Kidney tubule cell (primary cell): ENCODE data around the gene NMUR1.

Experiments
- DNase-seq: peaks from one replicate; pipeline ENCODE4 v3.0.0-alpha.2; 2018; ENCODE audit warnings: low spot score

NMUR1 gene

DNA sequence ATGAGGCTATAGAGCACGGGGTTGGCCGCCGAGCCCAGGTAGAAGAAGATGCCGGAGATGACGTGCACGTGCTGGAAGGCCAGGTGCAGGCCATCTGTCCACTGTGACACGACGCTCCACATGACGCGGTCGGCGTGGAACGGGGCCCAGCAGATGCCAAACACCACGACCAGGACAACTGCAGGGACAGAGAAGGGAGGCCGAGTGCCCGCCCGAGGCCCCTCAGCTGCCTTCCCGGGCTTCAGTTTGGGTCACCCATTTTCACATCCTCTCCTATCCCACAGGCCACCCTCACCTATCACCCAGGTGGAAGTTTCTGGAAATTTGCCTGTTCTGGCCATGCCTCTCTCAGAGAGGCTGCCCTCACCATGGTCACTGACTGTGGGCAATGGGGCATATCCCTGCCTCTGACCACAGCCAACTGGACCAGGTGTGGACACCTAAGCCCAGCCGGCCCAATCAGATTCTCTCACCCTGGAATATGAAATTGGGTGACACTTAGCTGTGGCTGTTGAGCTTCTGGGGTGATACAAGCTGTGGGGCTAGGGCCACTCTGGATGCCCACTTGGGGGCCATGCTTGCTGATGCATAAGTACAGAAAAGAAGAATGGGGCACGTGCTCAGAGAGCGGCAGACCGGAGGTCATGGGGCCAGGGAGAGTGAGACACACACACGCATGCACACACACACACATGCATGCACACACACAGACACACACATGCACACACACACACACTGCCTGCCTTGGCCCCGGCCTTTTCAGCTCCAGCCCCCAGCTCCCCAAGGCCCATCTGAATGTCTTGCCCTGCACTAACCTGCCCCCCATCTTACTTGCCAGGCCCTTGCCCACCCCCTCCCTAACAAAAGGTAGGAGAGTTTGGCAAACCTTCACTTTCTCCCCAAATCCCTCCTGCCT lies 4.7 kb downstream of the NMUR1 start:
- DNase-seq: no peak

DNA sequence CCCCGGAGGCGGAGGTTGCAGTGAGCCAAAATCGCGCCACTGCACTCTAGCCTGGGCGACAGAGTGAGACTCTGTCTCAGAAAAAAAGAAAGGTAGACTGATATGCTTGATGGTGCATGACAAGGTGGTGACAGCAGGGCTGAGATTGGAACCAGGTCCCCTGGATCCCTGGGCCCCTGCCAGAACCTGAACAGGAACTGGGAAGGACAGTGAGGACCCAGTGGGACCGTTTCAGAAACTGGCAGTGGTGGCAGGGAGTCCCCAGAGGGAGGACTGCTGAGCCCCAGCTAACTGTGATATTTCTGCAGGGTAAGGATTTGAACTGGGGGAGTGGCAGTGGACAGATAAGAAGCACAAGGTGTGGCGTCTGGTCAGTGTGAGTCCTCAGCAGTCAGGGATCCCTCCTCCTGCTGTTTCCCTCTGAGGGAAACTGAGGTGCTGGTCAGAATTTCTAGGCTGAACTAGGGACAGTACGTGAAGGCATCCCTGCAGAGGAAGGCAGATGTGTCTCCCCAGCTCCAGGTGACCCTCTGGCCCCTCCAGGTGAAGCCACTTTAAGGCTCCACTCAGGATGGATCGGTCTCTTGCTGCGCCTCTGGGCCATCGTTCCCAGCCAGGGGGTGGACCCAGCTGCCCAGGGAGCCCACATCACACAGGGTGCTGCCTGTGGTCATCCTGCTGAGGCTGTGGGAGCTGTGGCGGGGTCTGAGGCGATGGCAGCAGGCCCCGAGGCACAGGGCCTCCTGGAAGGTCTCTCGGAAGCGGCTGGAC lies 5.6 kb downstream of the NMUR1 start:
- no peak for DNase-seq

DNA sequence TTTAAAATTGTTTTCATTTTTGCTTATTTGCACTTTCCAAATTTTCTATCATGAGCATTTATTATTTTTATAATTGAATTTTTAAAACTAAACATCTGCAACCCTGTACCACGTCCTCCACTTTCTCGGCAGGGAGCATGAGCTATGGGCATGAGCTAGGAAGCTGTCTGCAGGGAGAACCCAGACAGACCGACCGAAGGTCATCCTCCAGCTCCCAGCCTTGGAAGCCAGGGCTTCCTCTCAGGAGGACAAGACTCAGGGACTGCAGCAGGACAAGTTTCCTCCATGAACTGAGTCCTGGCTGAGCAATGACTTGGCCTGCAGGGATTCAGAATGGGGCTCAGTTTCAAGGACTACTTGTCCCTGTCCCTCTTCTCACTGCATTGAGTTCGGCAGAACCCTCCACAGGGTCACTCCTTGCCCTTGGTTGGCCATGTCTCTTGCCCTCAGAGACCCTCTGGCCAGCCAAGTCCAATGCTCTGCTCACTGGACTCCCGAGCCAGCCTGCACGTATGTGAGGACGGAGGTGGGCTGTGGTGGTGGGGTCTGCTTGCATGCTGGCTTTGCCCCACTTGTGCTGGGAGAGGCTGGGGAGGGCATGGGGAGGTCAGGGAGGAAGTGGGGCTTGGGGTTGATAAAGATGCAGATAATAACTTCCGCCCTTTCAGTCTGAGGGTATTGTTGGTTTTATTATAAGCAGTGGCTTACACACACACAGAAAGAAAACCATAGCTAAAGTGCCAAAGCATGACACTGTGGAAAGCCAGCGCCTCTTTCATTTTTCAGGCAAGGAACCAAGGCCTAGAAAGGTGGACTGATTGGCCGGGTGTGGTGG lies 6.6 kb downstream of the NMUR1 start:
- DNase-seq: no peak

DNA sequence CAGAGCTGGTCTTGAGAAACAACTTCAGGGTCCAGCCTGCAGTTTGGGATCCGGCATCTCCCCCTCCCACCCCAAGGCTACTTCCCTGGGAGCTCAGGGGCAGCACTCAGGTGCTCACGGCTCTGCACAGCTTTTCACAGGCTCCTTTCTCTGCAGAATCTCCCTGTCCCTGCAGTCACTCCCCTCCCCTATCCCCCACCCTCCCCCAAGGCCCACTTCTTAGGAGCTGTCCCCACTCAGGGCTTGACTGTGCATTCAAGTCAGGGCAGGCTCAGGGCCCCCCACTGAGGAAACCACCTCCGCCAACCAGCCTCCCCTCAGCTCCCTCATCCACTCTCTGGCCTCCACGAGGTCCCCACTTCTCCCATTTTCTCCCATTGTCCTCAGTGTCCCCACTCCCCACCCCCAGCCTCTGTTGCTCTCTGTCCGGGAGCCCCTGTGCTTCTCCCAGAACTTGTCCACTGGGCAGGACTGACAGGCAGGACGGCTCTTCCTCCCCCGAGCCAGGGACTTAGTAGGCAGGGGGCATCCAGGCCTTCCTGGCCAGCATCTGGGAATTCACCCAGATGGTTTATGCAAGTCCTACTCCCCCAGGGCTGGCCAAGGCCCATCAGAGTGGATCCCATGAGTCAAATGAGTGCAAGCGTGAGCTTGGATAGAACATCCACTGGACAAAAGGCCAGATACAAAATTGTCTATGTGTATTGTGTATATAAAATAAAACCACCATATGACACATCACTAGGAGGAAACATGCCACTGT lies 7.6 kb downstream of the NMUR1 start:
- DNase-seq: no peak

DNA sequence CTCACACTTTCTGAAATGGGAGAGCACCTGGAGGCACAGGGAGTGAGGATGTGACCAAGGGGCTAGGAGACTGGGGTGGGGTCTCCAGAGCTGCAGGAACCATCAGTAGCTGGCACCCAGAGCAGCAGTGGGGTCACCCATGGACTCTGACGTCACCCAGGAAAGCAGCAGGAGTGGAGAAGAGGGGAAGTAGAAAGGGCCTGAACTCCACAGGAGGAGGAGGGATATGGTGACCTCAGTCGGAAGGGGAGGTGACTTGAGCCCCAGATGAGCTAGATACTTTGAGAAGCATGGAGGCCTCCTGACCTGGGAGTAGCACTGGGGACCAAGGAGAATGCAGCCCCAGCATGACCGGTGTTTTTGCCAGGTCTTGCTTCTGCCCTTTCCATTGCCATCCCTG lies 8.8 kb downstream of the NMUR1 start:
- DNase-seq: no peak

DNA sequence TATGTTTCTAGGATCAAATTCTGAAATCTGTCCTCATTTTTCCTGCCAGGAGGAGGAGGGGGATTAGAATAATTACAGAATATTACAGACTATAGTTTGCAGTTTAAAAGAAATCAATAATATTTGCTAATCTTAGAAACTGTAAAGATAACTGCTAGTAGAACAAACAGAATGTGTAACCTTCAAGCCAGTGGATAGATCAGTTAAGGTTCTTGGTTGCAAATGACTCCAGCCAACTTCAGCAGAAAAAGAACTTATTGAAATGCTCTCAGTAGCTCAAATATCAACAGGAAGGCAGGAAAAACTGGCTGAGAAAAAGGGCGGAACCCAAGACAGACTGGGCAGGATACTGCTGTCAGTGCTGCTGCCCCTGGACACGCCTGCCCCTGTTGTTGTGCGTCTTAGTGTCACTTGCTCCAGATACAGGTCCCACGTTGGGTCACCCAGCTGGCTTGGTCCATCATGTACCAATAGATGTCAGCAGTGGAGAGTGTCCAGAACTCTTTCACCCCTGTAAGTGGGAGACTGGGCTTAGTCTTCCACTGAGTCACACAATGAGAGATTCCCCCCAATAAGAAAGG lies 10.2 kb downstream of the NMUR1 start:
- DNase-seq: no peak

DNA sequence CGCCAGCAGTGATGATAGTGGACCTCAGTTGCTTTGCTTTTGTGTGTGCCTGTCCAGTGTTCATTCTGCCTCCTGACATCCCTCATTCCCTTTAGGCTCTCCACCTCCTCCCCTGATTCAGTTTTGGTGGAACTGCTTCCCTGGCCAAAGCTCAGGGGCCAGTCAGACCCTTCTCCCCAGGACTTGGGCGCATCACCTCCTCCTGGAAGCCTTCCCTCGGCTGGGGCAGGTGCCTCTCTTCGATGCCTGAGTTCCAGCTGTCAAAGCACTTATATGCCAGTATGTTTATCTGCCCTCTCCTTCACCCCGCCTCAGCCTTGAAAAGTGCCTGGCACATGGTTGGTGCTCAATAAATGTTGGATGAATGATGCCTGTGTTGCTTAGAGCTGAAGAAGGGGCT lies 11.5 kb downstream of the NMUR1 start:
- DNase-seq: no peak

DNA sequence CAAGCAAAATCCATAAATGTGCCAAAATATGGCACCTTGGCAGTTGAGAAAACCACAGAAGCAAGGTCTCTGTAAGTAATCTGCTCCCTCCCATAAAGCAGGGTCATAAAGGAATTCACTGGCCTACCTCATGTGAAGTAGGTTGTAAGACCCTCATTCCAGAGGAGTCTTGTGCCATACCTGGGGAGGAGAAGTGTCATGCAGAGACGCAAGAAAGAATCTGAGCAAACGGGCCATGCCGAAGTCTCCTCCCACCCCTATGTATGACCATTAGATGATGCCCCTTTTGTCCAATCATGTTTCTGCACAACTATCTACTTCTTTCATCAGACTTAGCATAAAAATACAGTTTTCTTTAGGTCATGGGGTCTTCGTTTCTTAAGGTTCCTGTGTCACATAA lies 14.6 kb downstream of the NMUR1 start:
- DNase-seq: no peak

DNA sequence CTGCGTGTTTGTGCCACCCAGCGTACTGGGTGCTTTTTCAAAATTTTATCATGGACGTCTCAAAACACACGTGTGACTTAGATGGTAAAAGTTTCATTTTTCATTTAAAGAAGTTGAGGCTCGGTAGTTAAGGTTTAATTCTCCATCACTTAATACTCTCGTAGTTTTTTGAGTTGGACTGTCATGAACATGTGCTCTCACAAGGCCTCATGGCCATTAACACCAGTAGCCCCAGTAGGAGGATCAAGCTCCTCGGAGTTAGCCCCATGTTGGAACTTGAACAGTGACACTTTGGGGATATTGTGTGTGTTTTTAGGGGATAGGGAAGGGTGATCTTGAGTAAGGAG lies 15.3 kb downstream of the NMUR1 start:
- DNase-seq: no peak

DNA sequence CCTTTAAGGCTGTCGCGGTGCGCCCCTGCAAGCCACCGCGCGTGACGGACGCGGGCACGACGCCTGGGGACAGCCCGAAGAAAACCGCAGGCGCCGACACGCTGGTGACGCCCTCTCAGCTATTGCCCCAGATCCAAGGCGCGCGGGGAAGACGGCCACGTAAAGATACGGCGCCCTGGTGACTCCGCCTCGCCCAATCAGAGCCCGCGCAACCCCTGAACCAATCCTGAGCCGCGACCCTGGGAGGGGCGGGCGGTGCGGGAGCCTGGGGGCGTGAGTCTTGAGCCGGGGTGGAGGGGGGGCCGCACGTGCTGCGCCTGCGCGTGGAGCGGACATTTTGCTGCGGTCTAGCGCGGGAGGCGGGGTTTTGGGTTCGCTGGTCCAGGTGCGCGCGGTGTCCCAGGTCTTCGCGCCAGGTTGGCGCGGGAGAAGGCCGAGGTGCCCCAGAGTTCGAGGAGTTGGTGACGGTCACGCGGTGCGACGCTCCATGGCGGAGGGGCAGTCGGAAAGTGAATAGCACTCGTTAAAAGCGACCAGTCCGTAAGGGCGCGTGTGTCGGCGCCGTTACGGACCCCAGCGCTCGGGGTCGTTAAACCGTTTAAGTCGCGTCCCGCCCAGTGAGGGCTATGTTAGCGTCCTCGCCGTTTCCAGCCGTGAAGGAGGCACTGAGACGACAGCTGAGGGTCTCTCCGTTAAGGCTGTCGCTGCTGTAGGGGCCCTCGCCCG lies 15.9 kb downstream of the NMUR1 start:
- DNase-seq: peak; percentile 97

DNA sequence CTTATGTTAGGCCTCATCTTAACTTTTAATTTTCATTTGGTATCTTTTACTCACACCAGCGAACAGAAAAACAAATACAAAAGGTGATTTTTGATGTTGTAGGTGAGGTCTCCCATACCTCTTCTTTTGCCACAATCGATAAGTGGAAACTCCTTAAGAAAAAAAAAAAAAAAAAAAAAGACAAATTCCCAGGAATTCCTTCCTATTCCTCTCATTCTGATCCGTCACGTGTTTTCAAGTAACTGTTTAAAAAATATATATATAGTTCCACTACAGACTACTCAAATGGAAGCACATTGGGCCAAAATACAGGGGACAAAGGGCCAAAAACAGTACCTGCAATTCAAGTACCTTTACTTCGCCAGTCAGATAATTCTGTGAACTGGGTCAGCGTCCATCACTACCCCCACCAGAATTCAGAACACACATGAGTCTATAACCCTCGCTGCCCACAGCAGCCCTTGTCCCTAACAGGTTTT lies 16.5 kb downstream of the NMUR1 start:
- no peak for DNase-seq

DNA sequence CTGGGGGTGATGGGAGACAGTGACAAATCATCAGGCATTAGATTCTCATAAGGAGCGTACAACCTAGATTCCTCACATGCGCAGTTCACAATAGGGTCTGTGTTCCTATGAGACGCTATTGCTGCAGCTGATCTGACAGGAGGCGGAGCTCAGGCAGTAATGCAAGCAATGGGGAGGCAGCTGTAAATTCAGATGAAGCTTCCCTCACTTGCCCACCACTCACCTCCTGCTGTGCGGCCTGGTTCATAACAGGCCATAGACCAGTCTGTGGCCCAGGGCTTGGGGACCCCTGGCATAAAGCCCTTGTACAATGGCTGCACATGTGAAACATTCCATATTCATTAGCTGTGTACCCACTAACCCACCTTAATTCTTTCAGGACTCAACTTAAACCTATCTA lies 18.0 kb downstream of the NMUR1 start:
- no peak for DNase-seq

DNA sequence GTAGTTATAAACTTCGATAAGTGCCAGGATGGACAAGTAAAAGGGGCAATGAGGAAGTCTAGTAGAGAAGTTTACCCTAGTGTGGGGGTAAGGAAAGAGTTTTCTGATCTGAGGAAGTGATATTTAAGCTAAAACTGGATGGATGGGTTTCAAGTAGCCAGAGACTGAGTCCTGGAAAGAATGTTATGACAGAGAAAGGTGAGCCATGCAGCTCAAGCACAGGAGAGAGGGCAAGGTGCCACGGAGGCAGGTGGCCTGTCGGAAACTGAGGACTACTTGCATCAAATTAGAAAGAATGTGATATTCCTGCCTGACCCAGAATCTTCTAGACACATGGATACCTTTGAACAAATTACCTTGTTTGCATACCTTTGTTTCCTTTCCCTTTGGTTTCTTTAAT lies 26.5 kb downstream of the NMUR1 start:
- no peak for DNase-seq

DNA sequence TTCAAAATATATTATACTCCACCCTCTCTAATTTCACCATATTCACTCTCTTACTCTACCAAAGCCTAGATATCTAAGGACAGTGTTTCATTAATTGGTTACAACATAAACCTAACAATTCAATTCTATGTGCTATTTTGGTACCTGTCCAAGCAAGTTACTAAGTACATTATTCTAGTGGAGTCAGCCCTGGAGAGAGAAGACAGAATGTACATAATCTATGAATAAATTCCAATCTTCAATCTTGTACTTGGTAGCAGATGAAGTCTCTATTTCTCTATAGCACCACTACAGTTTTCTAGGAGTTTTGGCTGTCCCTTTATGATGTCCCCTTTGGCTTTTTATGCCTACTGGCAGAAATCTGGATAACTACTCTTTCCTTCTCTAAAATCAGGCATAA lies 27.6 kb downstream of the NMUR1 start:
- no peak for DNase-seq

DNA sequence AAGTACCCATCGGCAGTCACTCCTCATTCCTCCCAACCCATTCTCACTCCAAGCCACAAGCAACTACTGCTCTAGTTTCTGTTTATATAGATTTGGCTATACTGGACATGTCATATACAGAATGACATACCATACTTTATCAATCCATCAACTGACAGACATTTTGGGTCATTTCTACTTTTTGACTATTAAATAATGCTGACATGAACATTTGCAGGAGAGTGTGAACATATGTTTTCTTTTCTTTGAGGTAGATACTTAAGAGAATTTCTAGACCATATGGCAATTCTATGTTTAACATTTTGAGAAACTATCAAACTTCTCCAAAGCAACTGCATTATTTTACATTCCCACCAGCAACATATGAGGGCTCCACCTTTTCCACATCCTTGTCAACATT lies 32.6 kb downstream of the NMUR1 start:
- no peak for DNase-seq

DNA sequence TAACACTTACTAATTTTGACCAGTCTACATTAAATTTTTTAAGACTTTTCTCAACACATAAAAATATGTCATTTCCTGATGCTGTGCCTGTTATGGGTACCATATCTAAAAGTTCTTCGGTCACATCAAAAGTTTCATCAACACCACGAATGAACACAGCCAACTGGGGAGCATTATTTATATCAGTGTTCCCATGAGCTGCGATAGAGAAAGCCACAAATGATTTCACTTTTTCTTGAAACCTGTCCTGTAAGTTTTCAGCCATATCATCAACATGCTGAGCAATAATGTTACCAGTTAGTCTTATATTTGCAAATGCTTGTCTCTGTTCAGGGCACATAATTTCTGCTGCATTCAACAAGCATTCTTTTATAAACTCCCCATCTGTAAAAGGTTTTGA lies 35.6 kb downstream of the NMUR1 start:
- DNase-seq: no peak

DNA sequence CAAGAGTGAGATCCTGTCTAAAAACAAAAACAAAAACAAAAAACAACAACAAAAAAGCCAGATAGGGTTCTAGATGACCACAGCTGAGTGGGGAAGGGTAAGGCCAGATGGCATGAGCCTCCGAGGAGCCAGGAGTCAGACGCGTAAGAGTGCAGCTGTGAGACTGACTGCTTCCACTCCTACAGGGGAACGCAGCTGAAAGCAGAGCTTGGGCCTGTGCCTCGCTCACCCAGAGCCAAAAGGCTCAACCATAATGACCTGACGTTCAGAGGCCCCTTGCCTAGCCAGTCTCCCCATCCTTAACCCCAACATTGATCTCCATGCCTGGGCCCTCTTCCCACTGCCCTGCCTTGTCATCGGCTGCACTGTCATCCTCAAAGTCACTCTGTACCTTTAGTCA lies 39.4 kb downstream of the NMUR1 start:
- no peak for DNase-seq

DNA sequence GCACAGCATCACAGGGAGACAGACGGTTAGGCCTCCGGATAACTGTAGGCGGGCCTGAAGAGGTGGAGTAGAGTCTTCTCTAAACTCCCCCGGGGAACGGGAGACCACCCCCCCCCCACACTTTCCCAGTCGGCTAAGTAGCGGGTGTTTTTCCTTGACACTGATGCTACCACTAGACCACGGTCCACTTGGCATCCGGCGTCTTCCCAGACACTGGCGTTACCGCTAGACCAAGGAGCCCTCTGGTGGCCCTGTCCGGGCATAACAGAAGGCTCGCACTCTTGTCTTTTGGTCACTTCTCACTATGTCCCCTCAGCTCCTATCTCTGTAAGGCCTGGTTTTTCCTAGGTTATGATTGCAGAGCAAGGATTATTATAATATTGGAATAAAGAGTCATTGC lies 40.3 kb downstream of the NMUR1 start:
- DNase-seq: no peak

DNA sequence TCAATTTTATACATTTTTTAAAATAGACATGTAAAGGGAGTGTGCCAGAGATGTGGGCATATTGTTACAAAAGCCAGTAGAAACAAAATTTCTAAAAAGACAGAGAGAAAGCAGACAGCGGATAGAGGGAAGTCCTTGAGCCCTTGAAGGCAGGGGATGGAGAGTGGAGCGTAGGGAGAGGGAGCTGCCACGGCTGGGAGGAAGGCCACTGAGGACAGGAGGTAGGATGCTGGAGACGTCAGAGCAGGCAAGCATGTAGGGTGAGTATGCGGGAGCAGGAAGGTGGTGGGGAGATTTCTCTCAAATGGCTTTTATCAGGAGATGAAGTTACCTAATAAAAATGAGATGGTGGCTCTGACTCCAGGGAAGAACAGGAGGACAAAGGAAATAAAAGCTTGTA lies 41.9 kb downstream of the NMUR1 start:
- DNase-seq: no peak

DNA sequence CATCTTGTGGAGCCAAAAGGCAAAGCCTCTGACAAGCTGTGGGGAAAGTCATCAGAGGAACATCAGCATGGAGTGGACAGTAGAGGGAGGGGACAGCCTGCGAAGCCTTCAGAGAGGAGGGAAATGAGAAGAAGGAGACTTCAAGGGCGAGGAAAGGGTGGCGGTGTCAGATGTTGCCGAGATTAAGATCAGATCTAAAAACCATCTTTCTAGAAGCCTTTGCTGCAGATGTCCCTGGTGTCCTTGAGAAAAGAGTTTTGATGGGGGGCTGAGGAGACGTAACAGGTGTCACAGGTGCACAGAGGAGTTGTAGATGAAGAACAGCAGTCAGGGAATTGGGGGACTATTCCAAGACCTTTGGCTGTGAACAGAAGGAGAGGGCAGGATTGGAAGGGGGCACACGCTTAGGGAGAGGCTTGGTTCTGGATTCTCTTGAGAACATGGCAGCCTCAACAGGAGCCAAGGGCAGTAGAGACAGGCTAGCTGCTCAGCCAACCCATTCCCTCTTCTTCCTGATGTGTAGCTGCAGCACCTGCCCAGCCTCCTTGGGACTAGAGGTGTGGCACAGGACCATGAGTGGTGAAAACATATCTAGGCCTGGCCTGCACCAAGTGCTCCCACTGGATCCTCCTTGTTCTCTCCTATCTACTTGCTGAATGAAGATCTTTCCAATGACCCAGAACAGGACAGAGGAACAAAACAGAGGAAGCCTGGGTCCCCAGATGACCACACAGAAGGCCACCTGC lies 43.2 kb downstream of the NMUR1 start:
- no peak for DNase-seq
